Ishikawa (cell line): Measurements from ENCODE around the gene ICE1.

Experiments
- CEBPB ChIP-seq: IDR thresholded peaks from 2 replicates; pipeline ENCODE4 v1.6.1; 2012
- CREB1 ChIP-seq: IDR thresholded peaks from 2 replicates; pipeline ENCODE4 v1.6.1; 2012; ENCODE audit warnings: low read depth
- EGR1 ChIP-seq: IDR thresholded peaks from 2 replicates; pipeline ENCODE4 v1.6.1; 2012
- EP300 ChIP-seq: IDR thresholded peaks from 2 replicates; pipeline ENCODE4 v1.6.1; 2012; ENCODE audit warnings: borderline replicate concordance
- FOXM1 ChIP-seq: IDR thresholded peaks from 2 replicates; pipeline ENCODE4 v1.6.1; 2012; ENCODE audit warnings: low read depth, borderline replicate concordance
- MAX ChIP-seq: IDR thresholded peaks from 2 replicates; pipeline ENCODE4 v1.6.1; 2012
- NFIC ChIP-seq: IDR thresholded peaks from 2 replicates; pipeline ENCODE4 v1.6.1; 2012
- RAD21 ChIP-seq: IDR thresholded peaks from 2 replicates; pipeline ENCODE4 v1.6.1; 2012; ENCODE audit warnings: low read depth
- REST ChIP-seq: IDR thresholded peaks from 2 replicates; pipeline ENCODE4 v1.6.1; 2012; ENCODE audit warnings: low read depth, mild to moderate bottlenecking
- TAF1 ChIP-seq: IDR thresholded peaks from 2 replicates; pipeline ENCODE4 v1.6.1; 2012; ENCODE audit warnings: low read depth, mild to moderate bottlenecking
- TCF12 ChIP-seq: IDR thresholded peaks from 2 replicates; pipeline ENCODE4 v1.6.1; 2012; ENCODE audit warnings: low read depth
- TEAD4 ChIP-seq: IDR thresholded peaks from 2 replicates; pipeline ENCODE4 v1.6.1; 2012
- YY1 ChIP-seq: IDR thresholded peaks from 2 replicates; pipeline ENCODE4 v1.6.1; 2012; ENCODE audit warnings: low read depth
- ZBTB7A ChIP-seq: IDR thresholded peaks from 2 replicates; pipeline ENCODE4 v1.6.1; 2012; ENCODE audit warnings: low read depth
- TF ChIP-seq, protein P1 (sequence below): IDR thresholded peaks from 2 replicates; pipeline ENCODE4 v1.6.1; 2012

Gene ICE1

GRCh38 chr5:5497152-5497788 lies 74.8 kb downstream of the ICE1 start:
- TF ChIP-seq TCF12 (no peak), RAD21 (peak; percentile 64), YY1 (no peak), ZBTB7A (no peak)
- TF ChIP-seq, protein P1, sequence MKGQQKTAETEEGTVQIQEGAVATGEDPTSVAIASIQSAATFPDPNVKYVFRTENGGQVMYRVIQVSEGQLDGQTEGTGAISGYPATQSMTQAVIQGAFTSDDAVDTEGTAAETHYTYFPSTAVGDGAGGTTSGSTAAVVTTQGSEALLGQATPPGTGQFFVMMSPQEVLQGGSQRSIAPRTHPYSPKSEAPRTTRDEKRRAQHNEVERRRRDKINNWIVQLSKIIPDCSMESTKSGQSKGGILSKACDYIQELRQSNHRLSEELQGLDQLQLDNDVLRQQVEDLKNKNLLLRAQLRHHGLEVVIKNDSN: peak; percentile 77

DNA sequence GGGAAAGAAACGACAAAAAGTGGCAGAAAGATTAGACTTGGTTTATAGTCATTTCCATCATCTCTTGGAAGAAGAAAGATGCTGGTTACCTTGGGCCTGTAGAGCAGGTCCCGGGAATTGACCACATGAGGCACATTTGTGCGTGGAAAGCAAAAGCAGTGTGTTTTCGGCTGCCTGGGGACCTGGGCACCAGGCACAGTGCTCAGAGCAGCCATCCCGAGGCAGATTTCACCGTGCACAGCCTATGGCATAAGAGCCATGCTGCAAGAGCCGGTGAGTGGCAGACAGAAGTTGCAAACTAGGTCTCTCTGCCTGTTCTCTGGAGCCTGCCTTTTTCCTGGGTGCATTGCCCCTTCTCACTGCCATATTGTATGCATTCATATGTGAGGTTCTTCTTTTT lies 77.0 kb downstream of the ICE1 start:
- TF ChIP-seq YY1 (no peak), REST (no peak), TEAD4 (no peak), TCF12 (no peak), EGR1 (no peak), EP300 (no peak), MAX (no peak), CREB1 (no peak), TAF1 (no peak), NFIC (no peak), ZBTB7A (no peak), RAD21 (no peak), CEBPB (no peak), FOXM1 (no peak)
- TF ChIP-seq, protein P1: no peak

- no peak for TF ChIP-seq TEAD4
- TF ChIP-seq FOXM1: no peak
- TF ChIP-seq, protein P1: no peak
- TF ChIP-seq EP300: no peak
- no peak for TF ChIP-seq CEBPB
- no peak for TF ChIP-seq TCF12
- no peak for TF ChIP-seq EGR1
- no peak for TF ChIP-seq ZBTB7A
- TF ChIP-seq REST: no peak
- no peak for TF ChIP-seq NFIC
- no peak for TF ChIP-seq YY1
- TF ChIP-seq CREB1: no peak
- TF ChIP-seq RAD21: no peak
- TF ChIP-seq MAX: no peak
Measured at GRCh38 chr5:5504325-5504724, 81.8 kb downstream of the ICE1 start.

GRCh38 chr5:5505815-5506214 lies 83.3 kb downstream of the ICE1 start:
- TF ChIP-seq, protein P1: no peak
- TF ChIP-seq ZBTB7A (no peak), RAD21 (no peak), EP300 (no peak), TAF1 (no peak), REST (no peak), FOXM1 (no peak), TCF12 (no peak), CREB1 (no peak), CEBPB (no peak), TEAD4 (no peak), EGR1 (no peak)
